Measurements from ENCODE around the gene EFCAB8.

DNA sequence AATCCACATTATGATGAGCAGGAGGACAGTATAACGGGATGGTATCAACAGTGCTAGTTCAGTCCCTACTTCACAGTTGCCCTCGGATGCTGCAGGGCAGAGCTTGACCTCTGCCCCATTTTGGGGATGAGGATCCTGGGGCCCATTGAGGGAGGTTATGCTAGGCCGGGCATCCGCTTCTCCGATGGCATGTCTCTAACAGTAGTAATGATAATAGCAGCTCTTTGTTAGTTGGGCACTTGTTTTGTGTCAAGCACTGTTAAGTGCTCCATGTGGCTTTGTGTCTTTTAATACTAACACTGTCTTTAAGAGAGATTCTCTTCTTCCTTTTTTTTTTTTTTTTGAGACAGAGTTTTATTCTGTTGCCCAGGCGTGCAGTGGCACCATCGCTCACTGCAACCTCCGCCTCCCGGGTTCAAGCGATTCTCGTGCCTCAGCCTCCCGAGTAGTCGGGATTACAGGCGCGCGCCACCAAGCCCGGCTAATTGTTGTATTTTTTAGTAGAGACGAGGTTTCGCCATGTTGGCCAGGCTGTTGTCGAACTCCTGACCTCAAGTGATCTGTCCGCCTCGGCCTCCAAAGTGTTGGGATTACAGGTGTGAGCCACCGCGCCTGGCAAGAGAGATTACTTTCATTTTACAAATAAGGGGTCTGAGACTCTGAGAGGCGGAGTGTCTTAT lies 37.9 kb upstream of the EFCAB8 start:
- TF ChIP-seq, protein P1, sequence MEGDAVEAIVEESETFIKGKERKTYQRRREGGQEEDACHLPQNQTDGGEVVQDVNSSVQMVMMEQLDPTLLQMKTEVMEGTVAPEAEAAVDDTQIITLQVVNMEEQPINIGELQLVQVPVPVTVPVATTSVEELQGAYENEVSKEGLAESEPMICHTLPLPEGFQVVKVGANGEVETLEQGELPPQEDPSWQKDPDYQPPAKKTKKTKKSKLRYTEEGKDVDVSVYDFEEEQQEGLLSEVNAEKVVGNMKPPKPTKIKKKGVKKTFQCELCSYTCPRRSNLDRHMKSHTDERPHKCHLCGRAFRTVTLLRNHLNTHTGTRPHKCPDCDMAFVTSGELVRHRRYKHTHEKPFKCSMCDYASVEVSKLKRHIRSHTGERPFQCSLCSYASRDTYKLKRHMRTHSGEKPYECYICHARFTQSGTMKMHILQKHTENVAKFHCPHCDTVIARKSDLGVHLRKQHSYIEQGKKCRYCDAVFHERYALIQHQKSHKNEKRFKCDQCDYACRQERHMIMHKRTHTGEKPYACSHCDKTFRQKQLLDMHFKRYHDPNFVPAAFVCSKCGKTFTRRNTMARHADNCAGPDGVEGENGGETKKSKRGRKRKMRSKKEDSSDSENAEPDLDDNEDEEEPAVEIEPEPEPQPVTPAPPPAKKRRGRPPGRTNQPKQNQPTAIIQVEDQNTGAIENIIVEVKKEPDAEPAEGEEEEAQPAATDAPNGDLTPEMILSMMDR (conservative IDR thresholded peaks at IDR 0.05; ENCODE audit: low read depth, low read length): no peak
- TF ChIP-seq EZH2phosphoT487 (IDR thresholded peaks at IDR 0.05; ENCODE audit: borderline replicate concordance, low read length): no peak
- no peak for TF ChIP-seq EZH2 (IDR thresholded peaks at IDR 0.05; ENCODE audit: low read length, unreplicated experiment)
